IPS-NIHi7 (cell line): ENCODE data around the gene FAM181A.

ENCODE experiments used
- DNase-seq: peaks from one replicate; pipeline ENCODE4 v3.0.0; 2012; ENCODE audit warnings: mixed read lengths; ENCODE audit errors: extremely low spot score

Gene FAM181A

DNA sequence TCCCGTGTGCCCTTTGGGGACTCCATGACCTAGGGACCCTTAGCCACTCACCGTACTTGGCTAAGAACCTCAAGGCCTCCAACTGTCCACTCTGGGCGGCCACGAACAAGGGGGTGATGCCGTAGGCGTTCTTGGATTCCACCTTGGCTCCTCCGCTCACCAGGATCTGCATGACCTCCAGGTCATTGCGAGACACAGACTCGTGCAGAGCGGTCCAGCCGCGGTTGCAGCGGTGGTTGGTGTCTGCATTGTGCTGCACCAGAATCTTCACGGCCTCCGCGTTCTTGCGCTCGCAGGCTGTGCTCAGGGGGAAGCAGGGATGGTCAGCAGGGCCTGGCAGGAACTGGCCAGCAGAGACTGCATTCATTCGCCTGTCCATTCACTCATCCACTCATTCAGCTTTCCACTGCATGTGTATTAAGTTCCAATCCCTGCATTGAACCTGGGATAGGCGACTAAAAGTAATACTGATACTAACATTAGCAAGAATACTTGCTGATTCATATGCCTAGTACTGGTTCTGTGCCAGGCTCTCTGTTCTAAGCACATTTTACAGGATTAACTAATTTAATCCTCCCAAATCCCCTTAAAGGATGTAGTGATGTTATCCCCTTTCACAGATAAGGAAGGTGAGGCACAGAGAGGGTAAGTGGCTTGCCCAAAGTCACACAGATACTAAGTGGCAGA, 23.9 kb downstream of the FAM181A start:
- DNase-seq, result no peak

DNA sequence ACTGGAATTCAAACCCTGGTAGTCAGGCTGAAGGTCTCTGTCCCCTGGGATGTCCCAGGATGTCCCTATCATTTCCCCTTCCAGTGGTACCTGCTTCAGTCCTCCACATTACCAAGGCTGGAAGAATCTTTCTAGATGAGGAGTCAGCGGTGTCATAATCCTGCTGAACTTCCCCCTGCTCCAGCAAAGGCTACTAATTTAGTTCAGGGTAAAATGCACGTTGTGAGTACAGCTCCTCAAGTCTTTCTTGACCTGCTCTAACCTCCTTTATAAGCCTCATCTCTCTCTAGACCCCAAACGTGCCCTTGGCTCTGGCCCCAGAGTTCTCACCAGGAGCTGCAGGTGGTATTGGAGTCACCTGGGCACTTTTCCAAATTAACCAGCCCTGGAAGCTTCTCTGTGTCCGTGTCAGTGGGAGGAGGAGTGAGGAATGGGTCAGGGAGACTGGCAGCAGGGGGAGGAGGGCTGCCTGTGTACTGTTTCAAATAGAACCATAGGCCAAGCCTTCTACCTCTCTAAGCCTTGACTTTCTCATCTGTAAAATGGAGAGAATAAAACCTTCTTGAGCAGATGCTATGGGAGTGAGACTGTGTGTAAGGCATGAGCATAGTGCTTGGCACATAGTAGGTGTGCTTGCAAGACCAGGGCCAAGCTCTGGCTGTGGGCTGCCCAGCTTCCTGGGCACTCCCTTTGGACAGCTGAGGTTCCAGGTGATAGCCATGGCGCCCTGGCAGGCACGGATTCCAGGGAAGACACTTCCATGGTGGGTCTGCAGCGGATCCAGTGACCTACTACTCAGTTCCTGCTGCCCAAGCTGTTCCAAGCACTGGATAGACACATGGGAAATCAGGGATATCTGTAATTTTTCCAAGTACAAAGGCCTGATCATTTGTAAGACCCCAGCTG, 24.7 kb downstream of the FAM181A start:
- DNase-seq, result no peak

DNA sequence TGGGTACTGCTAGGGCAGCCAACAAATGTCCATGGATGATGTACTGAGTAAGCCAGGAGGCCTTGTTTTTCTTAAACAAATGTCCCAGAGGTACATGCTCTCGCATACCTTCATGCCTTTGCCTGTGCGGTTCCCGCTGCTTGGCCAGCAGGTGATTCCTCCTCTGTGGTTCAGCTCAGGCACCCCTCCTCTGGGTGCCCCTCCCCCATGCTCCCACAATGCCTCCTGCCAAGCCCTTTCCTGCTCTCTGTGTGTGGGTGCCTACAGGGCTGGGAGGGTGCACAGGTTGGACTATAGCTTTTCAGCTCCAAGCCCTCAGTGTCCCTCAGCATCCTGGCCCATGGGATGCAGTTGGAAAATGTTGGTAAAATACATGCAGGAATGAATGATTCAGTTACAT, 25.7 kb downstream of the FAM181A start:
- DNase-seq, result no peak

DNA sequence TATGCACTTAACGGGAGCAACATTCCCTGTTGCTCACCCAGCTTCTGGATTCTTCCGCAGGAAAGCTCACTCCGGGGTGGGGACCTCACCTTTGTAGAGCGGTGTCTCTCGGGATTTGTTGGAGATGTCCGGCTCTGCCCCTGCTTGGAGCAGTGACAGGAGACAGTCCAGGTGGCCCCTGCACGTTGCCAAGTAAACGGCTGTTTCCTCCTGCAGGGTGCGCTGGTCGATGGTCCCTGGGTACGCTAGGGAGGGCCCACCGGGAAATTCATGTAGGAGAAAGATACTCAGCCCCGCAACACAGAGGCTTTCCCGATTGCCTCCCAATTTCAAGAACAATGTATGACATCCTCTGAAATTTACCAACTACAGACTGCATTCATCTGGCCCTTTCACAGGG, 26.1 kb downstream of the FAM181A start:
- DNase-seq, result peak; percentile 68

DNA sequence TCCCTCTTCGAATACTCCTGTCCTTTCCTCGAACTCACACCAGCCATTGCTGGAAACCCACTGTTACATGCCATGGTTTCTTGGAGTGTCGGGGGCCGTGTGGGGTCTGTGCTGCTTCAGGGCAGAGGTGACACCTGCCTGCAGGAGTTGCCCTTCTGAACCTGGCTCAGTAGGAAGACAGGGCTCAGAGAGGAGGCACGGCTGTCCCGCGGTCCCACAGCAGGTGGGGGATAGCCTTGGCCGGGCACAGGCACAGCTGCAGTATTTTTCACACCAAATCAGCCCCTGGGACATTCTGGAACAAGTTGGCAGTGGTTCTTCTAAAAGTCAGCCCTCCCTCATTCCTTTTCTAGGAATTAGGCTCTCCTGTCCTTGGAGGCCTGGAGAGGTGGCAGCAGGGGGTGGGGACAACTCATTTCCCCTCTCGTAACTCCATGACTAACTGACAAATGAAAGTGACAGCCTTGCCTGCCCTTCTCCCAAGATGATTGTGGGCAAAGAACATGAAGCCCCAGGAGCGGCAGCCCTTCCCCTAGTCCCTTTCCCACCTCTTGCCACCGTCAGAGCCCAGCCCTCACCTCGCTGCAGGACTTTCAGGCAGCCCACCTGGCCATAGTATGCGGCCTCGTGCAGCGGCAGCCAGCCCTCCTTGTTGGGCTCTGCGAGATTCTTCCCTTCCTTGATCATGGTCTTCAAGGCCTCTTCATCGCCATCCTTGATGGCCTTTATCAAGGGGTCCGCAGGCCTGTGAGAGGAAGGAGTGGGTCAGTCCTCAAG, 26.8 kb downstream of the FAM181A start:
- DNase-seq, result no peak

DNA sequence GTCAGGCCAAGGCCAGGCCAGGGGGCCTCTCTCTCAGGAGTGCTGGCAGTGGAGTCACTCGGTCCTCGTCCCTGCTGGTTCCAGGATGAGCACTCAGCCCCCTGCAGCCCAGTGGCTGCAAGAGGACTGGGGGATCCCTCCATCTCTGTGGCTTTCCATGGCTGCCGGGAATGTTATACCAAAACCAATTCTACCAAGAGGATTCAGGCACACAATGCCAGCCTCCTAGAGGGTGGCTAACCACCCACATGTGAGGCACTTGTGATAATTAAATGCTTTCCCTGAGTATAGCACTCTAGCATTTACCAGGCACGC, 27.3 kb downstream of the FAM181A start:
- DNase-seq, result no peak

DNA sequence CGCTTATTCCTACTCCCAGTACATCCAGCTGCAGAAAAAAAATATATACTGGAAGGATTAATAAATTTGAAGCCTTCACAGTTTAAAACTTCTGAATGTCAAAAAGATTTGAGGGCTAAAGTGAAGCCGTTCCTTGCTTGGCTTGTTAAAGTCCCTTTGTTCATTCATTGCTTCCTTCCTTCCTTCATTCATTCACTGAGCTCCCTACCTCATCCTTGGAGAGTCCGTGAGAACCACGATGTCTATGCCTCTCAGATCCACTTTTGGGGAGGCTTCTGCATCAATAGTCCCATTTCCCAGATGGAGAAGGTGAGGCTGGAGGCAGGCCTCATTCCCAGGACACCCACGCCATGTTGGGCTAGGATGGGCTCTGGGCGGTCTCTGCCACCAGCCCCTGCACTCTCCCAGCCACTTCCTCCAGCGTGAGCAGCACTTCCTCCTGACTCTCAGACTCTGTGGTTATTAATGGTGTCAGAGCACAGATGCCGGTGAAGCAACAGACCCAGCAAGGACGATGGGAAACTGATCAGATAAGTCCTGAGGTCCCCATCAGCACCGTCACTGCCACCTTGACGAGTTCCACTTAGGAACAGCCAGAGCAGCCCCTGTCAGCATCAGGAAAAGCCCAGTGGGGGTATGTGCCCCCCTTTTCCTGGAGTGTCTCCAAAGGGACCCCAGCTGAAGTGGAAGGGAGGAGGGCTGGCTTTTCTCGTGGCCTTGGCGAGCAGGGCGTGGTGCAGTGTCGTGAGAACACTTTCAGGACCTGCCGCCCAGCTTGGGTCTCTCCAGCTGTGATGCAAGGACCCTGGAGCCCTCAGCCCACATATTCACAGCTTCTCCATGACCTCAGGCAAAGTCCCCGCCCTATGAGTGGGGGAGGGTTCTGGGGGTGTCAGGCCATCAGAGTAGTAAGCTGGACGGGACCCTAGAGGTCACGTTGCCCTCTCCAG, 28.0 kb downstream of the FAM181A start:
- DNase-seq, result no peak

DNA sequence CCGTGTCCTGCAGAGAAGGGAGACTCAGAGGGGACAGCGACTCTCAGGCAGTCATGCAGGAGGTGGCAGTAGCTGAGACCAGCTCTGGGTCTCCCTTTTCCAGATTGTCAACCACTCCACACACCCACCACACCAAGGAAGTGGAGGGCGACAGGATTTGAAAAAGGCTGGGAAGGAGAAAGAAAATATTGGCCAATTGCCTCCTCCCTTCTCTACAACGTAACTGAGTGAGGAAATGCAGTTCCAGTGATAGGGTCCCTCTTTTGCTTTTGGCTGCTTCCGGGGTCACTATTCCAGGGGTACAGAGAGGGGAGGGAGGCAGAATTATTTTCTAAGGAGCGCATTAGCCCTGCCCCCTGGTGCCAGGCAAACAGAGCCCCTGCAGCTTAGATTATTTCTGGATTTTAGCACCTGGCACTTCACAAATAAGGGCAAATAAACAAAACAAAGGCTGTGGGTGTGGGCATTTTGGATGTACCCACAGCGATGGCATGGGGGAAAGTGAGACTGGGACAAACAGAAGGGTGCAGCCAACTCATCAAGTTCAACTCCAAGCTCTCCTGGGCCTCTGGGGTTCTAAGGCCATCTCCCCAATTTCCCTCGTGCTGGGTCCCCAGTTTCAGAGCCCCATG, 28.8 kb downstream of the FAM181A start:
- no peak for DNase-seq

DNA sequence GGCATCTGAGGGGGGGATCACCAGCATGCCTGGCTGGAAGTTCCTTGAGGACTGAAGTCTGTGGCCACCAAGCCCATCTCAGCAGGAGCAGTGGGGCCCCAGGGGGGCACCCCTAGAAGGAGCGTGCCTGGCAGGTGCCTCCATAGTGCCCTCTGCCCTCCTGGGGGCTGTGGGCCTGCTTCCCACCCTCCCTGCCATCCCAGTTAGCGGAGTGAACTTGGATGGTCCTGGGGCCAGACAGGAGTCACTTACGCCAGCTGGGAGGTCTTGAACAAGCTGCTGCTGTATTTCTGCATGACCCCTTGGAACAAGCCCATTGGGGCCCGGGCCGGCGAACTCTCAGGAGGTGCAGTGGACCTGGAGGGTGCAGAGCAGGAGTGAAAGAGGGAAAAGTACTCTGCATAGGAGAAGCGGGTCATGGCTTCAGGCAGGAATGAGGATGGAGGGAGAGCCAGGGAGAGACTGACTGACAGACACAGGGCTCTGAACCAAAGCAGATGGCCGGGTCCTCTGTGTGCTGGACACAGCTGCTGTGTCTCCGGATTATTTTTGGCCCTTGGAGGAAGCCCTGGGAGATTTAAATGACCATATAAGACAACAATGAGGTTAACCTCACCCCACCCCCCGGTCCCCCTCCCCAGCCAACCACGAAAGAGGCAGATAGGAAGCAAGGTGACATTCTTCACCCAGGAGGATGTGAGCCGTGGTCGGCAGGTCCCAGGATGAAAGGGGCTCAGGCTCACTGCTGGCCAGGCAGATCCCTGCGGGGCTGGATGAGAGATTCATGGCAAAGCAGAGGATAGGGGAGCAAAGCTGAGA, 29.6 kb downstream of the FAM181A start:
- no peak for DNase-seq

DNA sequence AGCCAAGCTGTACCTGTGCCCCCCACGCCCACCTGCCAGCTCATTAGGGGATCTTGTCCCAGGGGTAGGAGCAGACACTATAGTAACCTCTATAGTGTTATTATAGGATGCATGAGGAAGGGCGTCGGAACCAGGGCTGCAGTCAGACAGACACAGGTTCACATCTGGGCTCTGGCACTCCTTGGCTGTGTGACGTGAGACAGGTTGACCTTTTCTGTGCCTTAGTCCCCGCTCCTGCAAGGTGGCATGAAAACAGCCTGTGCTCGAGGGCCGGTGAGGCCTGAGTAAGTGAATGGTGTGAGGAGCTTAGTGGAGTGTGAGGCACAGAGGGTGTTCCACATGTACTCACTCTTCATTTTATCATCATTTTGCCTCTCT, 30.2 kb downstream of the FAM181A start:
- DNase-seq, result no peak

DNA sequence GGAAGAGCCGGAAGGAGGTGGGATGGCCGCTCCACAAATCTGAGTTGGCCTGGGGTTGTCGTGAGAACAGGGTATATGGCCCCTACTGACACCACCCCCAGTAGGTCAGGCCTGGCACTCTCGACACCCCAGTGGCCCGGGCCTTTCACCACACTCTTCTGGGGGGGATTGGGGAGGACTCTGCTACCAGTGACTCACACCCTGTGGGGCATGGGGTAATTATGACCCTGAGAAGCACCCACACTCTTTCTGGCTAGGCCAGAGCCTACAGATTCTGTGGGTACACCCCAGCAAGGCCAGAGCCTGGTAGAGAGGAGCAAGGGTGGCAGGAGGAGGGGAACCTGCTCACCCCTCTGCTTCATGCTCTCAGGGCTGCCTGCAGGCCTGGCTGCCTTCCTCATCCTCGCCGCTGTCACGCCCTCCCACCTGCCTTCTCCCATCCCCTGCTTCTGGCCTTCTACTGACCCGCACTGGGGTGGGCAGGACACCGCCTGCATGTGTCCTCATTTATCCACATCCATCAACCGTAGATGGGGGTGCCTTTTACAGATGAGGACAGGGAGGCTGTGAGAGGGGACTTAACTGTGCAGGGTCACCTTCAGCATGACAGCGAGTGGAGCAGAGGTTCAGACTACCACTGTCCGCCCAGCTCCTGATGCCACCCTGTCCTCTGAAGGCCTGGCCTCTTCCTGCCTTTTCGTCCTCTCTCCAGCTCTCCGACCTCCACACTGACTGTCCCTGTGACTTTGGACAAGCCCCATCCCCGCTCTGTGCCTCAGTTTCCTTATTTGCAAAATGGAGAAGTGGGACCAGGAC, 30.8 kb downstream of the FAM181A start:
- DNase-seq, result no peak

DNA sequence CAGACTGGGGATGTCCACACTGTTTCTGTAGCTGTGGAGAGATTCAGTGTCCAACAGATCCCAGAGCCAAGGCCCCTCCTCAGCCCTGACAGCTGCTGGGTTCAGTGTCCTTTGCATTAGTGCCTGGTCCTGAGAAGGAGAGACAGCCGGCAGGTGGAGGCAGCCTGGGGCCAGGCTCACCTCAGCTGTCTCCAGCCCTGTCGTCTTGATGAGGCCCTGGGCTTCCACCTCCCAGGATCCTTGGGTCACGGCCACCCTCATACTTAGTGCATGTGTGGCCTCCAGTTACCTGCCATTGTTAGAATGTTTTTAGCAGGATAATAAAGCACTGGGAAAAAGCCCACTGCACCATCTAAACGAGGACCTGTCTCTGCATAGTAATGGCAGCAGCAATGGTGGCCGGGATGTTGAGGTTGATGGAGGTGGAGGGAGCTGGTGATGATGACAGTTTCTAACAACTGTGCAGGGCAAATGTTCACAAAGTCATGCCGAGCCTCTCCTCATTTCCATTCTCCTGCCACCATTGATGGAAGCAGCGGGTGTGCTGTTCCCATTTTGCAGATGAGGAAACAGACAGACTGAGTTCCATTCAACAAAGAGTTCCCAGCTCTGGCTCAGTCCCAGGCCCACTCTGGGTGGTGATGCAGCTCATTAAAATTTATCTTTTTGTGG, 31.6 kb downstream of the FAM181A start:
- DNase-seq, result no peak

DNA sequence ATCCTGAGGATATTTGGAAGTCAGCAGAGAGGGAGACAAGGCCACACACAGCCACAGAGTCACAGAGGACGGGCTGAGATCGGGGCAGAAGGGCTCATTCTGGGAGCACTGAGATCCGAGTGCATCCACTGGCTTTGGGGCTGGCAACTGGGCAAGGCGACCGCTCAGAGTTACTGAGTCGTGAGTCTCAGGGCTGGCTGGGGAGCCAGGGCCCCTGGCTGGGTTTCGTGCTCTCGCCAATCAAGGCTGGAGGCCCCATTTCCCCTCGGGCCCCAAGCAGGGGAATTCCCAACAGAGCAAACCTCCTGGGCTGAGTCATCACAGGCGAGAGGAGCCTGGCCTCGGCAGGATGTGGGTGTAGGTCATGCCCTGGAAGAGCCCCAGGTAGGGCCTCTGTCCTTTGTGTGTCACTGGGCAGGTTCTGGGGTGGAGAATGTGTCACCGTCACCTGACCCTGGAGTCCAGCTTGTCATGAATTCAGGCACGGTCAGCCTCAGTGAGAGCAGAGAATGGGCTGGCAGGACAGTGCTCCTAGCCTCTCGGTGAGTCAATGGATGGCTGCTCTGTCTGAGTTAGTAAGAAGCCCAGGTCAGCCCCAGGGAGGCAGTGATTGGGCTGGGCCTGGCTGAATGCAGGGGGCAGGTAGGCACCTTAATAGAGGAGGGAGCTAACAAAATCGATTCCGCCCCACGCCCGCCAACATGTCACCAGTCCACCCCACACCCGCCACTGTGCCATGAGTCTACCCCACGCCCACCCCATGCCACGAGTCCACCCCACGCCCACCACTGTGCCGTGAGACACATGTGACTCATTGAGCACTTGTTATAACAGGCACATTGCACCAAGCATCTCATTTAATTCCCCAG, 32.3 kb downstream of the FAM181A start:
- DNase-seq, result peak; percentile 78

DNA sequence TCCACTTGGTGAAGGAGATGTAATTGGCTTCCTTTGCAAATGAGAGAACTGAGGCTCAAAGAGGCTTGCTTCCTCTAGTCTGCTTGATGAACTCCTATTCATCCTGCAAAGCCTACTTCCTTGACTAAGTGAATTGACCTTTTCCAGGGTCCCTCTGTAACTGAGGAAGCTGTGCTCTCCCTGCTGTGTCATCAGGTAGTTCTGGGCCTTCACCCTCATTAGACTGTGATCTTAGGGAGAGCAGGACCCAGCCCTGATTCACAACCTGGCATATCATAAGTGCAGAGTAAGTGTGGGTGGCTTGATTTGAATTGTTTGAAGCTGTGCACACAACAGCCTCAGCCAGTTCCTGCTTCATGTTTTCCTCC, 32.9 kb downstream of the FAM181A start:
- DNase-seq, result no peak

DNA sequence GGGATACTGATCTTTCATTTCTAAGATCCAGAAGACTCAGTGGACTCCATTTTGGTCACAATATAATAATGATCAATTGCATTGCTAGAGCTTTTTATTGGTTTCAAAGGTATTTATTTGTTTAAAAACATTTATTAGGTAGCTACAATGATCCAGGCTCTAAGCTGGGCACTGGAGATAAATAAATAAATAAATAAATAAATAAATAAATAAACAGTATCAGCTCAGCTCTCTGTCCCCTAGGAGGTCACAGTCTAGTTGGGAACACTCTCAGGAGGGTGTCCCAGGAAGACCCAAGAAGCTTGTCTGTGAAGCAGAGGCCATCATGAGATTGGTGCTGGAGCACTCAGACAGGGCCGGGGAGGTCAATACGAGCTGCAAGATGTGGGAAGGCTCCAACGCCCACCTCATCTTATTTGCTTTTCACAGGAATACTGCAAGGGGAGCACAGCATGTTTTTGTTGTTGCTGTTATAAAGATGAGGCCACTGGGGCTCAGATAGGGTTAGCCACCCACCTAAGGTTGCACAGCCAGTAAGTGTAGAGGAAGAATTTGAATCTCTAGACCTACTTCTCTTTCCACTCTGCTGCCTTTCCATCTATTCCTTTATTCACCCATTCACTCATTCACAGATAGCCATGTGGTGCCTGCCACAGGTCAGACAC, 33.8 kb downstream of the FAM181A start:
- no peak for DNase-seq

DNA sequence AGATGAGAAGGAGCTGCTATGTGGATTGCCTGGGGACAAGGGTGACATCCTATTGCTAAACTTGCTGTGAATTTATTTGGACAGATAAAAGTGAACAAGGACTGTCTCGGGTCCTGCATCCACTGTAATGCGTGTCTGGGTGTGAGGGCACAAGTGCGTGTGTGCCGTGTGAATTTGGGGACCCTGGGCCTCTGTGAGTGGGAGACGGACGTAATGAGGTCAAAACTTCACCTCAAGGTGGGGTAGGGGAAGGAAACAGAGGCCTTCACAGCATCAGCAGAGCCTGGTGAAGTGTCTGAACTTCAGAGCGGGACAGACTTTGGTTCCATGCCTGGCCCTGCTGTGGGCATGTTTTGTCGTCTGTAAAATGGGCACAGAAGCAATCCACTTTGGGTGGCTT, 34.5 kb downstream of the FAM181A start:
- DNase-seq, result no peak
